Measurements from ENCODE around the gene RHBDL3.

Gene RHBDL3

GRCh38 chr17:32357615-32358014 is 92.0 kb downstream of the RHBDL3 start:
- no peak for TF ChIP-seq CTCF (IDR thresholded peaks at IDR 0.05; ENCODE audit: borderline replicate concordance, control extremely low read depth, extremely low read depth, insufficient read depth, missing control alignments)
- in situ Hi-C loops (cut with MboI; ENCODE audit: low sequenced_read_pairs, unreplicated experiment): no loop called here
- no peak for DNase-seq (ENCODE audit: low spot score)

GRCh38 chr17:32361270-32361669 is 95.6 kb downstream of the RHBDL3 start:
- in situ Hi-C loops (cut with MboI; ENCODE audit: low sequenced_read_pairs, unreplicated experiment): no loop called here
- no peak for DNase-seq (ENCODE audit: low spot score)
- no peak for TF ChIP-seq CTCF (IDR thresholded peaks at IDR 0.05; ENCODE audit: borderline replicate concordance, control extremely low read depth, extremely low read depth, insufficient read depth, missing control alignments)

GRCh38 chr17:32370426-32370825 is 104.8 kb downstream of the RHBDL3 start:
- TF ChIP-seq CTCF (IDR thresholded peaks at IDR 0.05; ENCODE audit: borderline replicate concordance, control extremely low read depth, extremely low read depth, insufficient read depth, missing control alignments): no peak
- in situ Hi-C loops (cut with MboI; ENCODE audit: low sequenced_read_pairs, unreplicated experiment): no loop called here
- no peak for DNase-seq (ENCODE audit: low spot score)

All from GM13976 (cell line).